Gastrocnemius medialis (tissue), 4 donors: ENCODE results near the gene FANCC. TPM values are rescaled to one million over a fixed set of nuclear protein-coding genes. Genes with fewer than 3 reads are reported as not detected.

Source experiments
- ATAC-seq, 2 donors: fragments of 150-250 bp; one replicate each; pipeline ENCODE4 v1.9.1; 2016
- DNase-seq, 2 donors: peaks; one replicate each; pipeline ENCODE4 v3.0.0-alpha.2; 2019
- H3K27ac ChIP-seq, 4 donors: fragments of 200-600 bp; sonication (generic); 1 replicate in 1 of 4; 2 replicates in 3 of 4; pipeline ENCODE4 v1.5.1; 2016 to 2018; ENCODE audit warnings: mild to moderate bottlenecking in 2 of 4, moderate library complexity in 1 of 4
- H3K27me3 ChIP-seq, 3 donors: fragments of 200-600 bp; sonication (generic) in 2 of 3; 1 replicate in 1 of 3; 2 replicates in 2 of 3; pipeline versions ENCODE4 v1.5.1 to v1.6.0; 2016 to 2019; ENCODE audit warnings: mild to moderate bottlenecking in 1 of 3, moderate library complexity in 1 of 3
- H3K36me3 ChIP-seq, 2 donors: fragments of 200-600 bp; sonication (generic) in 1 of 2; one replicate each; pipeline ENCODE4 v1.5.1; 2017 to 2018
- H3K4me1 ChIP-seq, 2 donors: fragments of 200-600 bp; sonication (generic) in 1 of 2; one replicate each; pipeline ENCODE4 v1.5.1; 2016 to 2017; ENCODE audit warnings: mild to moderate bottlenecking in 2 of 2
- H3K4me3 ChIP-seq, 4 donors: fragments of 200-600 bp; sonication (generic) in 3 of 4; 1 replicate in 1 of 4; 2 replicates in 3 of 4; pipeline ENCODE4 v1.5.1; 2016 to 2019; ENCODE audit warnings: mild to moderate bottlenecking in 2 of 4
- H3K9me3 ChIP-seq, 3 donors: fragments of 200-600 bp; sonication (generic) in 2 of 3; 1 replicate in 1 of 3; 2 replicates in 2 of 3; pipeline ENCODE4 v1.5.1; 2016 to 2019
- POLR2A ChIP-seq, 2 donors: fragments of 450-650 bp; IDR thresholded peaks; one replicate each; pipeline ENCODE4 v1.6.1; 2017; ENCODE audit warnings: antibody characterized with exemption in 2 of 2, mild to moderate bottlenecking in 2 of 2, moderate library complexity in 2 of 2
- in situ Hi-C, 4 donors: fragments of 200-750 bp; cut with MboI; loops; one replicate each; pipeline versions ENCODE4 v1.15.0 to v1.8.0; 2017; ENCODE audit warnings: low sequenced_read_pairs in 4 of 4
- intact Hi-C: fragments of 100-400 bp; cut with DNase I; formaldehyde crosslinking; loops from one replicate; pipeline ENCODE4 v1.15.1; 2023; ENCODE audit warnings: low total_unique reads
- total RNA-seq, 4 donors: library from RNA; depleted of rRNA; stranded (reverse); fragments of >200 nt; gene quantifications; one replicate each; pipeline versions ENCODE4 v1.1.0 to v1.2.3, GENCODE V29; 2016
- TF ChIP-seq, protein P1 (sequence below), 5 experiments: fragments of 450-650 bp in 3 of 5; fragments of 200-600 bp in 2 of 5; sonication (generic) in 2 of 5; IDR thresholded peaks in 4 of 5; conservative IDR thresholded peaks in 1 of 5; 1 replicate in 4 of 5; 2 replicates in 1 of 5; pipeline ENCODE4 v1.5.1; 2016 to 2019; ENCODE audit warnings: antibody characterized with exemption in 5 of 5, mild to moderate bottlenecking in 3 of 5, moderate library complexity in 3 of 5

FANCC gene
- total RNA-seq, 4 donors from 2014 or later = 1.2 to 4.8 (median 2.5) TPM

DNA sequence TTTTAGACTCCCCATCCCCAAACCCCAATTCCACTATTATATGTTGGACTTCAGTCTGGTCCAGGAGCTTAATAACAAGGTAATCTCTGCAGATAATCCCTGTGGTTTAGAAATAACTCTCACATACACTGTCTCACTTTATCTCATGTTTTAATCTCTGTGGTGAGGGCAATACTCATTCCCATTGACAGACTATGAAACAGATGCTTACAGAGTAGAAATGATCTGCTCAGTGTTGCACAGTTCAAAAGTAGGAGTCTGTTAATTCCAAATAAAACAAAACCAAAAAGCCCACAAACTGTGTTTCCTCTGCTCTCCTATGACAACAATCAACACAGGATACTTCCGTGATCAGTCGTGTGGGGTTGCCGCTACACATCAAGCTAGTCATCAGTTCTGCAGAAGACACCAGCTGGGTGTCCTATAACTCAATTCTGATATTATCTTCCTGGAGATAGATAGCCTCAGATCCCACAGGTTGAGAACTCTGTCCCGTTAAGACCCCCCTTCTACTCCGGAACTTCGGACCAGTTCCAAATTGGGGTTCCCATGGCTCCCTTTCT, 26.3 kb upstream of the FANCC start:
- Histone ChIP-seq H3K4me3 (no peak overlapping the region), H3K27me3 (peaks cover under 1 to 3% (median 1%) of the 10 kb centered on the region in 3 donors), H3K27ac (no peak overlapping the region), H3K9me3 (no peaks in the 10 kb centered on the region), H3K36me3 (no peaks in the 10 kb centered on the region), H3K4me1 (no peaks in the 10 kb centered on the region)
- intact Hi-C loops (no loop called here), in situ Hi-C loops (no loop called here)
- no peak for DNase-seq
- ATAC-seq = no peak
- no peak for TF ChIP-seq POLR2A (IDR thresholded peaks at IDR 0.05)
- TF ChIP-seq, protein P1, sequence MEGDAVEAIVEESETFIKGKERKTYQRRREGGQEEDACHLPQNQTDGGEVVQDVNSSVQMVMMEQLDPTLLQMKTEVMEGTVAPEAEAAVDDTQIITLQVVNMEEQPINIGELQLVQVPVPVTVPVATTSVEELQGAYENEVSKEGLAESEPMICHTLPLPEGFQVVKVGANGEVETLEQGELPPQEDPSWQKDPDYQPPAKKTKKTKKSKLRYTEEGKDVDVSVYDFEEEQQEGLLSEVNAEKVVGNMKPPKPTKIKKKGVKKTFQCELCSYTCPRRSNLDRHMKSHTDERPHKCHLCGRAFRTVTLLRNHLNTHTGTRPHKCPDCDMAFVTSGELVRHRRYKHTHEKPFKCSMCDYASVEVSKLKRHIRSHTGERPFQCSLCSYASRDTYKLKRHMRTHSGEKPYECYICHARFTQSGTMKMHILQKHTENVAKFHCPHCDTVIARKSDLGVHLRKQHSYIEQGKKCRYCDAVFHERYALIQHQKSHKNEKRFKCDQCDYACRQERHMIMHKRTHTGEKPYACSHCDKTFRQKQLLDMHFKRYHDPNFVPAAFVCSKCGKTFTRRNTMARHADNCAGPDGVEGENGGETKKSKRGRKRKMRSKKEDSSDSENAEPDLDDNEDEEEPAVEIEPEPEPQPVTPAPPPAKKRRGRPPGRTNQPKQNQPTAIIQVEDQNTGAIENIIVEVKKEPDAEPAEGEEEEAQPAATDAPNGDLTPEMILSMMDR (IDR thresholded peaks at IDR 0.05 in 4 of 5, conservative IDR thresholded peaks at IDR 0.05 in 1 of 5) = no peak

DNA sequence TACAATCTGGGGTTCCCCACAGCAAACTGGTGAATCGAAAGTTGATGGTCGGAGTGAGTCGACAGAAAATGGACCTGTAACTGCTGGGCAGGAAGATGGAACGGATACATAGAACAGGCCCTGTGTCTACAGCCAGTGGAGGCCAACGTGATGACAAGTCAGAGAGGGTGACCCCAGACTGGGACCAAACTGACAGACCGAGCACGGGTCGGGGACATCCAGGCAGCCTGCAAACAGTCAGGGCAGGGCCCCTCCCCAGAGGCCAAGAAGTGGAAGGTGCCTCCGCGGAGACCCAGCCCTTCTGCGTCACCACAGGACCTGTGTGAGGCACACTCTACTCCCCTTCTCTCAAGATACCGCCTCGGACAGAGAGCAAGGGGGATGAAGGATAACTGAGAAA, 25.1 kb upstream of the FANCC start:
- H3K27ac ChIP-seq = no peak overlapping the region
- H3K36me3 ChIP-seq = no peaks in the 10 kb centered on the region
- no peak for DNase-seq
- H3K4me1 ChIP-seq = no peaks in the 10 kb centered on the region
- in situ Hi-C loops = no loop called here
- no peaks in the 10 kb centered on the region for H3K9me3 ChIP-seq
- no peak overlapping the region for H3K4me3 ChIP-seq
- H3K27me3 ChIP-seq = no peaks in the 10 kb centered on the region
- TF ChIP-seq, protein P1 (IDR thresholded peaks at IDR 0.05 in 4 of 5, conservative IDR thresholded peaks at IDR 0.05 in 1 of 5) = no peak
- TF ChIP-seq POLR2A (IDR thresholded peaks at IDR 0.05) = no peak
- intact Hi-C loops = no loop called here
- no peak for ATAC-seq

DNA sequence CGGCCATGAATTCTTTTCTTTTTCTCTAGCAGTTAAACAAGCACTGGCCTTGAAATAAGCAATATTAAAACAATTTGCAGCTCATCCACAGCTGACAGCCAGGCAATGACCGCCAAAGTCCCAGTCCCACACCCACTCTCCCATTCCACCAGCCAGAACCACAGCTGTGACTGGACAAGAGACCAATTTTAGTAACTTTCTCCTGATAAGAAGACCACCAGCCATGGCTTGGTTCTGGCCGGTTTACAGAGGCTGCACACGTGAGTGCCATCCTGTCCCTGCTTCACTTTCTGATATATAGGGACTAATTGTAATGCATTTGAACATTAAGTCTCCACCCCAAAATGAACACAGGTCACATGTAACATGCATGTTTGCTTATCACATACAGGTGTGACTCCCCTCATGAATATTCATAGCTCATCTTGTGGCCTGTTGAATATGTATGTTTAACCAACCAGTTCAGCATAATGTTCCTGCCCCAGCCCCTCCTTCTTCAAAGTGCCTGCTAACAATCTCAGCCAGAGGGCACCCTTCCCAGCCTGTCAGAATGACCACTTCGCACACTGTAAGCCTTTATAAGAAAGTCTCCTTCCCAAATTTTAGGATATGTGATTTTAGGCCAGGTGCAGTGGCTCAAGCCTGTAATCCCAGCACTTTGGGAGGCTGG, 23.9 kb upstream of the FANCC start:
- intact Hi-C loops = no loop called here

GRCh38 chr9:95338243-95338642, 20.7 kb upstream of the FANCC start:
- ATAC-seq (no peak), DNase-seq (no peak)
- H3K27me3 ChIP-seq = no peaks in the 10 kb centered on the region
- intact Hi-C loops = no loop called here
- no peak overlapping the region for H3K4me3 ChIP-seq
- no peaks in the 10 kb centered on the region for H3K9me3 ChIP-seq
- TF ChIP-seq POLR2A (IDR thresholded peaks at IDR 0.05) = no peak
- TF ChIP-seq, protein P1 (IDR thresholded peaks at IDR 0.05 in 4 of 5, conservative IDR thresholded peaks at IDR 0.05 in 1 of 5) = no peak
- in situ Hi-C loops = no loop called here
- H3K4me1 ChIP-seq = no peaks in the 10 kb centered on the region
- H3K36me3 ChIP-seq = no peaks in the 10 kb centered on the region
- no peak overlapping the region for H3K27ac ChIP-seq

More for the DNA sequence above, 23.9 kb upstream of the FANCC start:
- in situ Hi-C loops = no loop called here
- no peak for DNase-seq
- no peak for ATAC-seq
- Histone ChIP-seq H3K4me1 (no peaks in the 10 kb centered on the region), H3K27ac (no peak overlapping the region), H3K36me3 (no peaks in the 10 kb centered on the region), H3K9me3 (no peaks in the 10 kb centered on the region), H3K4me3 (no peak overlapping the region), H3K27me3 (no peaks in the 10 kb centered on the region)
- no peak for TF ChIP-seq POLR2A (IDR thresholded peaks at IDR 0.05)
- TF ChIP-seq, protein P1 (IDR thresholded peaks at IDR 0.05 in 4 of 5, conservative IDR thresholded peaks at IDR 0.05 in 1 of 5) = no peak
